Kidney (tissue), 14 donors: ENCODE measurements around the gene CDH2. TPM values are rescaled to one million over a fixed set of nuclear protein-coding genes. Genes with fewer than 3 reads are reported as not detected.

Experiments used
- DNase-seq, 5 donors: peaks; one replicate each; pipeline ENCODE4 v3.0.0-alpha.2; 2013 to 2020
- FAIRE-seq: peaks from 2 replicates; lab custom pipeline; 2012; peaks lifted over from hg19 to GRCh38; lab: Jason Lieb, UNC
- H3K27ac ChIP-seq, 2 donors: one replicate each; pipeline ENCODE4 v1.7.0; 2013; ENCODE audit warnings: low read depth in 2 of 2, low read length in 2 of 2, inconsistent platforms in 1 of 2
- H3K27me3 ChIP-seq: one replicate; pipeline ENCODE4 v1.7.1; 2013; ENCODE audit warnings: low read length, inconsistent platforms; ENCODE audit not compliant: control insufficient read depth, insufficient read depth
- H3K36me3 ChIP-seq, 3 donors: one replicate each; pipeline versions ENCODE4 v1.7.0 to v1.7.1; 2013; ENCODE audit warnings: low read length in 3 of 3, control low read depth in 1 of 3, inconsistent platforms in 1 of 3; ENCODE audit not compliant: insufficient read depth in 3 of 3, control insufficient read depth in 2 of 3
- H3K4me1 ChIP-seq, 3 donors: one replicate each; pipeline versions ENCODE4 v1.7.0 to v1.7.1; 2013; ENCODE audit warnings: low read length in 3 of 3, inconsistent platforms in 1 of 3, low read depth in 1 of 3; ENCODE audit not compliant: control insufficient read depth in 2 of 3, insufficient read depth in 2 of 3
- H3K4me3 ChIP-seq, 3 donors: one replicate each; pipeline versions ENCODE4 v1.7.0 to v1.8.1; 2013; ENCODE audit warnings: low read length in 3 of 3, control low read depth in 1 of 3, inconsistent platforms in 1 of 3
- H3K9ac ChIP-seq, 3 donors: one replicate each; pipeline versions ENCODE4 v1.7.0 to v1.7.1; 2013; ENCODE audit warnings: low read length in 3 of 3, control low read depth in 1 of 3, inconsistent platforms in 1 of 3
- H3K9me3 ChIP-seq, 3 donors: one replicate each; pipeline versions ENCODE4 v1.7.0 to v1.7.1; 2013; ENCODE audit warnings: low read length in 3 of 3, control low read depth in 1 of 3, inconsistent platforms in 1 of 3; ENCODE audit not compliant: control insufficient read depth in 2 of 3, insufficient read depth in 1 of 3
- intact Hi-C: fragments of 100-400 bp; cut with DNase I; formaldehyde crosslinking; loops from one replicate; pipeline ENCODE4 v1.11.1; 2022
- polyA plus RNA-seq: library from polyadenylated mRNA; stranded (reverse); fragments of 350-450 nt; fragmentation: Illumina TruSeq; extraction: RNeasy Lipid Tissue Mini Kit (QIAGEN cat#74804); gene quantifications from one replicate; pipeline ENCODE4 v1.2.3, GENCODE V29; 2014; ENCODE audit warnings: low read depth, low replicate concordance; ENCODE audit not compliant: insufficient read depth
- total RNA-seq: library from RNA; stranded (reverse); fragmentation: NEBNext Ultra II Directional; extraction: Animal tissue kit (Norgen Biotek cat#: 25700); gene quantifications from one replicate; pipeline ENCODE4 v1.2.1, GENCODE V29; 2021
- TF ChIP-seq, protein P1 (sequence below): IDR thresholded peaks from 3 replicates; pipeline ENCODE4 v1.5.1; 2012; ENCODE audit warnings: mild to moderate bottlenecking, moderate library complexity, borderline replicate concordance; ENCODE audit not compliant: insufficient read depth; ENCODE audit errors: extremely low read depth
- donor health status: control.
- donor health status: control.
- donor health status: control.
- donor health status: control.
- donor health status: control.
- donor health status: DM: yes; HTN: yes; CAD: no.
- donor health status: Normal renal cell carcinoma (clear cell type).

The CDH2 gene
- total and polyA plus RNA-seq, 2 donors from 2014 or later = 6.3 to 29.6 TPM

DNA sequence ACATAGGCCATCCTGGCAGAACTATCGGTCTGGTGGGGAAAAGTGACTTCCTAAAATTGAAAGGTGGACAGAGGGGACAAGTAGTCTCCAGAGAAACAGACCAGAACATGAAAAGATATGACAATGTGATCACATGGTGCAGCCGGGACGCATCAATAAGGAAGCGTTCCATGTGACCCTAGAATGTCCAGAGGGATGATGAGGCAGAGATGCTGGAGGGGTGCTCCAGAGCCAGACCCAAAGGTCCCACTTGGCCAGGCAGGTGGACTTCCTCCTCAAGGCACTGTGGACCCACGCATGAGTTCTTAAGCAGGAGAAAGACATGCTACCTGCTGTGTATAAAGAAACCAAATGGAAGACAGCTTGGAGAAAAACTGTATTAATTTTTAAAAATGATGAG is 50.2 kb downstream of the CDH2 start:
- FAIRE-seq (no peak), DNase-seq (no peak)
- Histone ChIP-seq H3K4me3 (no peak overlapping the region), H3K27ac (no peak overlapping the region), H3K9ac (no peak overlapping the region), H3K36me3 (no peaks in the 10 kb centered on the region), H3K4me1 (peaks cover 0 to 4% (median 0%) of the 10 kb centered on the region in 3 donors), H3K9me3 (no peaks in the 10 kb centered on the region), H3K27me3 (no peaks in the 10 kb centered on the region)
- intact Hi-C loops = no loop called here
- TF ChIP-seq, protein P1, sequence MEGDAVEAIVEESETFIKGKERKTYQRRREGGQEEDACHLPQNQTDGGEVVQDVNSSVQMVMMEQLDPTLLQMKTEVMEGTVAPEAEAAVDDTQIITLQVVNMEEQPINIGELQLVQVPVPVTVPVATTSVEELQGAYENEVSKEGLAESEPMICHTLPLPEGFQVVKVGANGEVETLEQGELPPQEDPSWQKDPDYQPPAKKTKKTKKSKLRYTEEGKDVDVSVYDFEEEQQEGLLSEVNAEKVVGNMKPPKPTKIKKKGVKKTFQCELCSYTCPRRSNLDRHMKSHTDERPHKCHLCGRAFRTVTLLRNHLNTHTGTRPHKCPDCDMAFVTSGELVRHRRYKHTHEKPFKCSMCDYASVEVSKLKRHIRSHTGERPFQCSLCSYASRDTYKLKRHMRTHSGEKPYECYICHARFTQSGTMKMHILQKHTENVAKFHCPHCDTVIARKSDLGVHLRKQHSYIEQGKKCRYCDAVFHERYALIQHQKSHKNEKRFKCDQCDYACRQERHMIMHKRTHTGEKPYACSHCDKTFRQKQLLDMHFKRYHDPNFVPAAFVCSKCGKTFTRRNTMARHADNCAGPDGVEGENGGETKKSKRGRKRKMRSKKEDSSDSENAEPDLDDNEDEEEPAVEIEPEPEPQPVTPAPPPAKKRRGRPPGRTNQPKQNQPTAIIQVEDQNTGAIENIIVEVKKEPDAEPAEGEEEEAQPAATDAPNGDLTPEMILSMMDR = no peak

DNA sequence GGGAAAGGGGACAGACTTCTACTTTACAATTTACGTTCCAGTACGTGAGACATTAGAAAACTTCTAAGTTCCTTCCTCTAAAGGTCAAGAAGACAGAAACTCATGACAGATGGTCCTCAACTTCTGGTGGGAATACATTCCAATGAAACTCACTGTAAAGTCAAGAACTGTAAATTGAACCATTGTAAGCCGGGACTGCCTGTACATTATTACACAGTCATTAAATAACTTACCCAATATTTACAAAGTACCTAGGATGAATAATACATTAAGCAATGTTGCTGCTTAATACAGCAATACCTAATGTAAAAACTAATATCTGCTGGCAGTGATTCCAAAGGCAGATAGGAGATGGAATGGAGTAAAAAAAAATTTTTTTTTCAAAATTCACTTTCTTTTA is 51.9 kb downstream of the CDH2 start:
- no peak overlapping the region for H3K27ac ChIP-seq
- H3K9me3 ChIP-seq = no peaks in the 10 kb centered on the region
- H3K4me1 ChIP-seq = peaks cover 0 to 4% (median 0%) of the 10 kb centered on the region in 3 donors
- H3K36me3 ChIP-seq = no peaks in the 10 kb centered on the region
- no peaks in the 10 kb centered on the region for H3K27me3 ChIP-seq
- H3K9ac ChIP-seq = no peak overlapping the region
- TF ChIP-seq, protein P1 = no peak
- FAIRE-seq (no peak), DNase-seq (no peak)
- no peak overlapping the region for H3K4me3 ChIP-seq
- intact Hi-C loops = no loop called here

DNA sequence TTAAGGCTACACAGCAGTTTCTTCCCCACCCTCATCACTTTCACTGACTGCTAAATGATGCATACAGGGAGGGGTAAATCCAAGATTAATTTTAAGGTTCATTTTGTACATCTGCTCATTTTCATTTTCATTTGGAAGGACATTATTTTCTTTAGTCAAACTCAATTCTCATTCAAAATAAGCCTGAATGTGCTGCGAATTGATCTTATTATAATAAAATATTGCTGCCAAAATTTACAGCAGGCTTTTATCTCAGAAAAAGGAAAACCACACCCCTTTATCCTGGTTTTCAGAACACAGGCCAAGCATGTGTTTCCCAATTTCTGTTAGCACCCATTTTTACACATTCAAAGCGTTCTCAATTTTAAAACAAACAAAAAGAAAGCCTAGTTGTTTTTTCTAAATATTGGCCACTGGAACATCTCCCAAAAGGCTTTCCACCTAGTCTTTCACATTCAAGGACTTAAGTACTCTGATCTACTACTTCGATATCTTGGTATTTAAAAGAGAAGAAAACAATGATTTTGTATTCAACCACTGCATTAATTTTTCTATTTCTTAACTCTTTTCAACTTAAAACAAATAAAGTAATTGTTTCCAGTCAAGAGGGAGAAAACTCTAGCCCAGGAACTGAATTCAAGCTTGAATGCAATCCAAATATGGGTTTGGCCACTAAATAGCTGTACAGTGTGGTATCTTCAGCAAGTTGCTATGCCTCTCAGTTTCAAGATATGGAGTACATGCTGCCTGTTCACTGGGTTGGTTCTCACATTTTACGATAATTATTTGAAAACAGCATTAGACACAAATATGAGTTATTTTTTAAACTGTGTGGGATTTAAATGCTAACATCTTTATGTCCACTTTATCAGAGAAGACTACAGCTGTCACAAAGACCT is 52.5 kb downstream of the CDH2 start:
- TF ChIP-seq, protein P1 = no peak
- DNase-seq (no peak), FAIRE-seq (no peak)
- Histone ChIP-seq H3K36me3 (no peaks in the 10 kb centered on the region), H3K9ac (no peak overlapping the region), H3K4me1 (peaks cover 0 to 4% (median 0%) of the 10 kb centered on the region in 3 donors), H3K27ac (no peak overlapping the region), H3K4me3 (no peak overlapping the region), H3K9me3 (no peaks in the 10 kb centered on the region), H3K27me3 (no peaks in the 10 kb centered on the region)
- intact Hi-C loops = no loop called here
